CD4-positive, CD25-positive, alpha-beta regulatory T cell (primary cell): ENCODE measurements around the gene OR10C1. TPM values are rescaled to one million over a fixed set of nuclear protein-coding genes. Genes with fewer than 3 reads are reported as not detected.

ENCODE experiments used
- ATAC-seq, 2 donors: fragments of 150-1000 bp; cut with Tn5 transposase; one replicate each; pipeline ENCODE4 v1.10.0; 2021; ENCODE audit warnings: low read depth in 2 of 2, moderate number of reproducible peaks in 2 of 2, moderate library complexity in 1 of 2
- DNase-seq, 3 donors: peaks; one replicate each; pipeline versions ENCODE4 v3.0.0 to v3.0.0-alpha.2; 2012 to 2022; ENCODE audit warnings: mixed read lengths in 1 of 3
- H3K27ac ChIP-seq: one replicate; pipeline ENCODE4 v1.7.0; 2013; ENCODE audit warnings: mild to moderate bottlenecking, low read length; ENCODE audit not compliant: insufficient read depth, poor library complexity, severe bottlenecking
- H3K27me3 ChIP-seq: one replicate; pipeline ENCODE4 v1.7.0; 2013; ENCODE audit warnings: low read length; ENCODE audit not compliant: control insufficient read depth, insufficient read depth
- H3K36me3 ChIP-seq: one replicate; pipeline ENCODE4 v1.7.0; 2013; ENCODE audit warnings: mild to moderate bottlenecking, low read length, moderate library complexity; ENCODE audit not compliant: control insufficient read depth, insufficient read depth
- H3K4me1 ChIP-seq: 2 replicates; pipeline ENCODE4 v1.7.0; 2013; ENCODE audit warnings: mild to moderate bottlenecking, low read length; ENCODE audit not compliant: insufficient read depth, control insufficient read depth, poor library complexity, severe bottlenecking
- H3K4me3 ChIP-seq: one replicate; pipeline ENCODE4 v1.7.0; 2013; ENCODE audit warnings: low read depth, mild to moderate bottlenecking, low read length, moderate library complexity
- H3K9me3 ChIP-seq, 2 experiments: 1 replicate in 1 of 2; 2 replicates in 1 of 2; pipeline ENCODE4 v1.7.0; 2013; ENCODE audit warnings: low read length in 2 of 2, mild to moderate bottlenecking in 1 of 2, moderate library complexity in 1 of 2; ENCODE audit not compliant: control insufficient read depth in 2 of 2
- H3K27ac Mint-ChIP-seq, 3 donors: one replicate each; pipeline ENCODE4 v1.8.0; 2020 to 2022; ENCODE audit warnings: mild to moderate bottlenecking in 3 of 3, mixed read lengths in 3 of 3, moderate library complexity in 2 of 3
- H3K27me3 Mint-ChIP-seq: one replicate; pipeline ENCODE4 v1.8.0; 2022; ENCODE audit warnings: mild to moderate bottlenecking, mixed read lengths
- H3K36me3 Mint-ChIP-seq: one replicate; pipeline ENCODE4 v1.8.0; 2020; ENCODE audit warnings: mixed read lengths
- H3K4me1 Mint-ChIP-seq, 4 donors: one replicate each; pipeline ENCODE4 v1.8.0; 2020 to 2022; ENCODE audit warnings: mixed read lengths in 4 of 4, mild to moderate bottlenecking in 1 of 4
- H3K4me3 Mint-ChIP-seq, 4 donors: one replicate each; pipeline ENCODE4 v1.8.0; 2020 to 2022; ENCODE audit warnings: mild to moderate bottlenecking in 4 of 4, mixed read lengths in 4 of 4, moderate library complexity in 3 of 4
- H3K9me3 Mint-ChIP-seq, 7 donors: one replicate each; pipeline ENCODE4 v1.8.0; 2020 to 2022; ENCODE audit warnings: mixed read lengths in 7 of 7, mild to moderate bottlenecking in 3 of 7, moderate library complexity in 2 of 7
- polyA plus RNA-seq, 4 donors: library from polyadenylated mRNA; unstranded; fragments of 300-500 nt; fragmentation: Illumina TruSeq; gene quantifications; one replicate each; pipeline ENCODE4 v1.2.3, GENCODE V29; 2021
- total RNA-seq: library from RNA; stranded (reverse); gene quantifications from one replicate; pipeline ENCODE4 v1.2.3, GENCODE V29; 2022

Gene OR10C1
- total and polyA plus RNA-seq, 5 donors from 2014 or later, result not detected

- H3K36me3 ChIP-seq, result no peaks in the 10 kb centered on the region
- Mint-ChIP-seq H3K27me3 (peaks cover 17% of the 10 kb centered on the region), H3K36me3 (no peaks in the 10 kb centered on the region), H3K4me3 (no peak overlapping the region), H3K9me3 (peaks cover 0 to 5% (median 0%) of the 10 kb centered on the region in 7 donors), H3K27ac (no peak overlapping the region), H3K4me1 (no peaks in the 10 kb centered on the region)
- no peaks in the 10 kb centered on the region for H3K4me1 ChIP-seq
- no peak overlapping the region for H3K27ac ChIP-seq
- DNase-seq (no peak), ATAC-seq (no peak)
- H3K4me3 ChIP-seq, result no peak overlapping the region
- H3K9me3 ChIP-seq, result no peaks in the 10 kb centered on the region
- peaks cover 11% of the 10 kb centered on the region for H3K27me3 ChIP-seq
These were observed 22.1 kb downstream of the OR10C1 start for GRCh38 chr6:29461021-29461814.

GRCh38 chr6:29462022-29462421, 22.9 kb downstream of the OR10C1 start:
- no peaks in the 10 kb centered on the region for H3K36me3 Mint-ChIP-seq

GRCh38 chr6:29465279-29465678, 26.2 kb downstream of the OR10C1 start:
- no peak overlapping the region for H3K27ac ChIP-seq
- H3K27ac Mint-ChIP-seq, result no peak overlapping the region
- no peak for ATAC-seq
- H3K4me3 Mint-ChIP-seq, result no peak overlapping the region
- H3K9me3 ChIP-seq, result no peaks in the 10 kb centered on the region
- H3K27me3 ChIP-seq, result peaks cover 2% of the 10 kb centered on the region
- H3K9me3 Mint-ChIP-seq, result peaks cover 0 to 5% (median 0%) of the 10 kb centered on the region in 7 donors
- no peak for DNase-seq
- no peaks in the 10 kb centered on the region for H3K36me3 Mint-ChIP-seq
- no peaks in the 10 kb centered on the region for H3K4me1 ChIP-seq
- no peak overlapping the region for H3K4me3 ChIP-seq
- no peaks in the 10 kb centered on the region for H3K36me3 ChIP-seq
- H3K27me3 Mint-ChIP-seq, result peaks cover 15% of the 10 kb centered on the region
- no peaks in the 10 kb centered on the region for H3K4me1 Mint-ChIP-seq

More at GRCh38 chr6:29462022-29462421, 22.9 kb downstream of the OR10C1 start:
- Mint-ChIP-seq H3K4me1 (no peaks in the 10 kb centered on the region), H3K27me3 (peaks cover 17% of the 10 kb centered on the region), H3K4me3 (no peak overlapping the region), H3K9me3 (peaks cover 0 to 5% (median 0%) of the 10 kb centered on the region in 7 donors), H3K27ac (no peak overlapping the region)
- peaks cover 11% of the 10 kb centered on the region for H3K27me3 ChIP-seq
- DNase-seq (no peak), ATAC-seq (no peak)
- H3K4me3 ChIP-seq, result no peak overlapping the region
- H3K27ac ChIP-seq, result no peak overlapping the region
- H3K4me1 ChIP-seq, result no peaks in the 10 kb centered on the region
- no peaks in the 10 kb centered on the region for H3K9me3 ChIP-seq
- H3K36me3 ChIP-seq, result no peaks in the 10 kb centered on the region

- Histone ChIP-seq H3K27me3 (peaks cover 2% of the 10 kb centered on the region), H3K9me3 (no peaks in the 10 kb centered on the region), H3K27ac (no peak overlapping the region), H3K4me3 (no peak overlapping the region), H3K36me3 (no peaks in the 10 kb centered on the region), H3K4me1 (no peaks in the 10 kb centered on the region)
- peaks cover 0 to 5% (median 0%) of the 10 kb centered on the region in 7 donors for H3K9me3 Mint-ChIP-seq
- no peak overlapping the region for H3K27ac Mint-ChIP-seq
- ATAC-seq (no peak), DNase-seq (no peak)
- no peaks in the 10 kb centered on the region for H3K4me1 Mint-ChIP-seq
- H3K4me3 Mint-ChIP-seq, result no peak overlapping the region
- no peaks in the 10 kb centered on the region for H3K36me3 Mint-ChIP-seq
- H3K27me3 Mint-ChIP-seq, result peaks cover 15% of the 10 kb centered on the region
These were observed 26.7 kb downstream of the OR10C1 start for GRCh38 chr6:29465801-29466200.

GRCh38 chr6:29466241-29466640, 27.1 kb downstream of the OR10C1 start:
- Mint-ChIP-seq H3K4me3 (no peak overlapping the region), H3K27me3 (peaks cover 15% of the 10 kb centered on the region), H3K27ac (no peak overlapping the region), H3K4me1 (no peaks in the 10 kb centered on the region), H3K9me3 (peaks cover 0 to 5% (median 0%) of the 10 kb centered on the region in 7 donors), H3K36me3 (no peaks in the 10 kb centered on the region)
- Histone ChIP-seq H3K9me3 (no peaks in the 10 kb centered on the region), H3K36me3 (no peaks in the 10 kb centered on the region), H3K4me1 (no peaks in the 10 kb centered on the region), H3K27ac (no peak overlapping the region), H3K27me3 (peaks cover 2% of the 10 kb centered on the region), H3K4me3 (no peak overlapping the region)
- ATAC-seq (no peak), DNase-seq (no peak)

- H3K4me1 Mint-ChIP-seq, result no peaks in the 10 kb centered on the region
- DNase-seq (no peak), ATAC-seq (no peak)
- Histone ChIP-seq H3K4me3 (no peak overlapping the region), H3K27ac (no peak overlapping the region), H3K27me3 (peaks cover under 1% of the 10 kb centered on the region), H3K9me3 (no peaks in the 10 kb centered on the region), H3K4me1 (no peaks in the 10 kb centered on the region), H3K36me3 (no peaks in the 10 kb centered on the region)
- peaks cover 24% of the 10 kb centered on the region for H3K27me3 Mint-ChIP-seq
- H3K9me3 Mint-ChIP-seq, result peaks cover 0 to 5% (median 0%) of the 10 kb centered on the region in 7 donors
- H3K27ac Mint-ChIP-seq, result no peak overlapping the region
- H3K4me3 Mint-ChIP-seq, result no peak overlapping the region
- no peaks in the 10 kb centered on the region for H3K36me3 Mint-ChIP-seq
These were observed 35.9 kb downstream of the OR10C1 start for GRCh38 chr6:29474996-29475395.

GRCh38 chr6:29477923-29478450, 38.9 kb downstream of the OR10C1 start:
- H3K4me3 Mint-ChIP-seq, result no peak overlapping the region
- H3K9me3 Mint-ChIP-seq, result peaks cover 0 to 4% (median 0%) of the 10 kb centered on the region in 7 donors
- no peaks in the 10 kb centered on the region for H3K4me1 Mint-ChIP-seq
- H3K9me3 ChIP-seq, result no peaks in the 10 kb centered on the region
- no peaks in the 10 kb centered on the region for H3K36me3 Mint-ChIP-seq
- no peaks in the 10 kb centered on the region for H3K36me3 ChIP-seq
- DNase-seq (no peak), ATAC-seq (no peak)
- no peak overlapping the region for H3K27ac Mint-ChIP-seq
- no peak overlapping the region for H3K27ac ChIP-seq
- H3K4me1 ChIP-seq, result no peaks in the 10 kb centered on the region
- no peak overlapping the region for H3K4me3 ChIP-seq
- peaks cover 27% of the 10 kb centered on the region for H3K27me3 Mint-ChIP-seq
- H3K27me3 ChIP-seq, result peaks cover 9% of the 10 kb centered on the region

GRCh38 chr6:29478740-29479139, 39.6 kb downstream of the OR10C1 start:
- DNase-seq, result no peak
- ATAC-seq, result no peak
- Histone ChIP-seq H3K4me3 (no peak overlapping the region), H3K36me3 (no peaks in the 10 kb centered on the region), H3K27ac (no peak overlapping the region), H3K4me1 (no peaks in the 10 kb centered on the region), H3K9me3 (no peaks in the 10 kb centered on the region), H3K27me3 (peaks cover 12% of the 10 kb centered on the region)
- Mint-ChIP-seq H3K27me3 (peaks cover 28% of the 10 kb centered on the region), H3K4me3 (no peak overlapping the region), H3K27ac (no peak overlapping the region), H3K4me1 (no peaks in the 10 kb centered on the region), H3K36me3 (no peaks in the 10 kb centered on the region), H3K9me3 (peaks cover 0 to 4% (median 0%) of the 10 kb centered on the region in 7 donors)
